Ammon's horn (tissue), 1 donor: ENCODE results near the gene FNDC3A.

Experiments
- DNase-seq: peaks from one replicate; pipeline ENCODE4 v3.0.0-alpha.2; 2016; ENCODE audit warnings: low spot score

FNDC3A gene

GRCh38 chr13:49220036-49220855, 244.5 kb downstream of the FNDC3A start, which contains the start of gene MLNR:
TSS of gene MLNR (plus strand) at chr13:49220338. CDS start at chr13:49220338, 0 bp downstream.
- DNase-seq: no peak

GRCh38 chr13:49220856-49221589, 245.3 kb downstream of the FNDC3A start:
- DNase-seq: no peak

- DNase-seq: no peak
Observed at GRCh38 chr13:49221590-49221965, 245.9 kb downstream of the FNDC3A start.

- DNase-seq: no peak
Observed at GRCh38 chr13:49225223-49226042, 249.7 kb downstream of the FNDC3A start.

- no peak for DNase-seq
Observed at GRCh38 chr13:49226613-49227012, 250.9 kb downstream of the FNDC3A start.

GRCh38 chr13:49234741-49235140, 259.0 kb downstream of the FNDC3A start:
- DNase-seq: no peak

GRCh38 chr13:49235856-49236431, 260.2 kb downstream of the FNDC3A start:
- DNase-seq: no peak

- no peak for DNase-seq
Observed at GRCh38 chr13:49238621-49239020, 262.9 kb downstream of the FNDC3A start.

- DNase-seq: no peak
Observed at GRCh38 chr13:49240017-49240416, 264.3 kb downstream of the FNDC3A start.

- DNase-seq: no peak
Observed at GRCh38 chr13:49241296-49241695, 265.6 kb downstream of the FNDC3A start.

GRCh38 chr13:49245101-49245500, 269.4 kb downstream of the FNDC3A start:
- DNase-seq: no peak

- no peak for DNase-seq
Observed at GRCh38 chr13:49246850-49247642, 271.3 kb downstream of the FNDC3A start.

- DNase-seq: peak; percentile 98
Observed at GRCh38 chr13:49247643-49248621, 272.2 kb downstream of the FNDC3A start, which contains the start of gene CDADC1. TSS of gene CDADC1 (plus strand) at chr13:49247925. CDS start at chr13:49248038, 113 bp downstream.

GRCh38 chr13:49248622-49249002, 272.9 kb downstream of the FNDC3A start:
- no peak for DNase-seq

GRCh38 chr13:49251326-49251725, 275.6 kb downstream of the FNDC3A start:
- no peak for DNase-seq

GRCh38 chr13:49253310-49253709, 277.6 kb downstream of the FNDC3A start:
- DNase-seq: no peak

GRCh38 chr13:49254007-49254406, 278.3 kb downstream of the FNDC3A start:
- DNase-seq: no peak

- DNase-seq: no peak
Observed at GRCh38 chr13:49256841-49257240, 281.1 kb downstream of the FNDC3A start.

GRCh38 chr13:49258089-49258796, 282.5 kb downstream of the FNDC3A start:
- DNase-seq: no peak
